Esophagus (tissue), 2 donors: ENCODE measurements around the gene MIPOL1. TPM values are rescaled to one million over a fixed set of nuclear protein-coding genes. Genes with fewer than 3 reads are reported as not detected.
"Not testable (repeated sequence)": the region's sequence is repeated elsewhere in the genome, so short reads cannot be mapped to it uniquely, and the experiment has no call there.

Experiments used
- H3K27ac ChIP-seq, 2 donors: one replicate each; pipeline ENCODE4 v1.5.1; 2013; ENCODE audit warnings: low read depth in 2 of 2, mild to moderate bottlenecking in 2 of 2, inconsistent platforms in 1 of 2, low read length in 1 of 2, moderate library complexity in 1 of 2
- H3K27me3 ChIP-seq, 2 donors: one replicate each; pipeline ENCODE4 v1.6.1; 2013; ENCODE audit warnings: low read length in 2 of 2, control low read depth in 1 of 2, mild to moderate bottlenecking in 1 of 2; ENCODE audit not compliant: insufficient read depth in 2 of 2, control insufficient read depth in 1 of 2
- H3K36me3 ChIP-seq, 2 donors: one replicate each; pipeline ENCODE4 v1.6.1; 2013; ENCODE audit warnings: low read length in 1 of 2; ENCODE audit not compliant: control insufficient read depth in 2 of 2, insufficient read depth in 2 of 2
- H3K4me1 ChIP-seq, 2 donors: one replicate each; pipeline ENCODE4 v1.6.1; 2013; ENCODE audit warnings: low read length in 1 of 2; ENCODE audit not compliant: control insufficient read depth in 2 of 2, insufficient read depth in 2 of 2
- H3K4me3 ChIP-seq, 2 donors: one replicate each; pipeline ENCODE4 v1.5.1; 2013; ENCODE audit warnings: low read length in 2 of 2, mild to moderate bottlenecking in 2 of 2, low read depth in 1 of 2, moderate library complexity in 1 of 2
- H3K9me3 ChIP-seq, 2 donors: one replicate each; pipeline ENCODE4 v1.6.1; 2013; ENCODE audit warnings: mild to moderate bottlenecking in 2 of 2, low read depth in 1 of 2, low read length in 1 of 2, moderate library complexity in 1 of 2; ENCODE audit not compliant: control insufficient read depth in 2 of 2, insufficient read depth in 1 of 2
- WGBS, 2 donors: extraction: QIAGEN DNeasy Blood & Tissue Kit; methylation state at CpG; one replicate each; pipeline ENCODE4 v1.1.7; 2013; 5-methylcytosine and 5-hydroxymethylcytosine counted together
- polyA plus RNA-seq, 2 donors: library from polyadenylated mRNA; stranded (reverse); fragments of 200-250 nt; gene quantifications; one replicate each; pipeline ENCODE4 v1.2.3, GENCODE V29; 2013
- donor health status: healthy with polysubstance abuse.
- donor health status: Bipolar disorder and iron deficiency.

The MIPOL1 gene
- polyA plus RNA-seq, 2 donors, result 1.5 to 2.2 TPM

- Histone ChIP-seq H3K4me1 (no peaks in the 10 kb centered on the region), H3K4me3 (no peak overlapping the region), H3K9me3 (peaks cover 0 to 5% of the 10 kb centered on the region in 2 donors), H3K36me3 (peaks cover 0 to 4% of the 10 kb centered on the region in 2 donors), H3K27ac (no peak overlapping the region), H3K27me3 (no peaks in the 10 kb centered on the region)
- WGBS, 2 donors, result 95 to 96% methylated on average over 9 of the region's 9 CpGs
These were observed 165.9 kb downstream of the MIPOL1 start for GRCh38 chr14:37363661-37364060.

- Histone ChIP-seq H3K36me3 (no peaks in the 10 kb centered on the region), H3K4me1 (no peaks in the 10 kb centered on the region), H3K27me3 (no peaks in the 10 kb centered on the region), H3K27ac (no peak overlapping the region), H3K4me3 (no peak overlapping the region), H3K9me3 (no peaks in the 10 kb centered on the region)
- WGBS, 2 donors, result 38 to 43% methylated on average over 5 of the region's 5 CpGs
These were observed 171.7 kb downstream of the MIPOL1 start for GRCh38 chr14:37369425-37369824.

- Histone ChIP-seq H3K4me1 (no peaks in the 10 kb centered on the region), H3K27ac (no peak overlapping the region), H3K9me3 (no peaks in the 10 kb centered on the region), H3K36me3 (no peaks in the 10 kb centered on the region), H3K27me3 (no peaks in the 10 kb centered on the region), H3K4me3 (no peak overlapping the region)
These were observed 177.8 kb downstream of the MIPOL1 start for GRCh38 chr14:37375566-37375965.

GRCh38 chr14:37376944-37377609 is 179.3 kb downstream of the MIPOL1 start:
- WGBS, 2 donors, result 86 to 88% methylated on average over 3 of the region's 3 CpGs
- Histone ChIP-seq H3K4me1 (no peaks in the 10 kb centered on the region), H3K36me3 (no peaks in the 10 kb centered on the region), H3K4me3 (no peak overlapping the region), H3K9me3 (no peaks in the 10 kb centered on the region), H3K27ac (no peak overlapping the region), H3K27me3 (no peaks in the 10 kb centered on the region)

- no peaks in the 10 kb centered on the region for H3K27me3 ChIP-seq
- no peak overlapping the region for H3K4me3 ChIP-seq
- no peak overlapping the region for H3K27ac ChIP-seq
- no peaks in the 10 kb centered on the region for H3K36me3 ChIP-seq
- H3K4me1 ChIP-seq, result no peaks in the 10 kb centered on the region
- H3K9me3 ChIP-seq, result no peaks in the 10 kb centered on the region
- 56 to 62% methylated on average over 6 of the region's 6 CpGs for WGBS, 2 donors
These were observed 187.3 kb downstream of the MIPOL1 start for GRCh38 chr14:37384870-37385596.

GRCh38 chr14:37397157-37397940 is 199.6 kb downstream of the MIPOL1 start:
- not testable (repeated sequence) for H3K9me3 ChIP-seq, H3K27me3 ChIP-seq, H3K4me1 ChIP-seq, H3K4me3 ChIP-seq, H3K36me3 ChIP-seq, H3K27ac ChIP-seq
- WGBS, 2 donors, result 74 to 84% methylated on average over 8 of the region's 8 CpGs

- Histone ChIP-seq H3K9me3 (no peaks in the 10 kb centered on the region), H3K4me1 (no peaks in the 10 kb centered on the region), H3K27ac (no peak overlapping the region), H3K27me3 (no peaks in the 10 kb centered on the region), H3K4me3 (no peak overlapping the region), H3K36me3 (no peaks in the 10 kb centered on the region)
- WGBS, 2 donors, result 89% methylated on average over 3 of the region's 3 CpGs
These were observed 200.1 kb downstream of the MIPOL1 start for GRCh38 chr14:37397941-37398215.

- no peaks in the 10 kb centered on the region for H3K27me3 ChIP-seq
- no peaks in the 10 kb centered on the region for H3K4me1 ChIP-seq
- no peak overlapping the region for H3K27ac ChIP-seq
- H3K4me3 ChIP-seq, result no peak overlapping the region
- no peaks in the 10 kb centered on the region for H3K9me3 ChIP-seq
- no peaks in the 10 kb centered on the region for H3K36me3 ChIP-seq
These were observed 201.8 kb downstream of the MIPOL1 start for GRCh38 chr14:37399517-37399916.

GRCh38 chr14:37401093-37401492 is 203.4 kb downstream of the MIPOL1 start:
- H3K27ac ChIP-seq, result no peak overlapping the region
- H3K27me3 ChIP-seq, result no peaks in the 10 kb centered on the region
- H3K4me1 ChIP-seq, result no peaks in the 10 kb centered on the region
- WGBS, 2 donors, result 91 to 100% methylated on average over 1 of the region's 1 CpG
- H3K36me3 ChIP-seq, result no peaks in the 10 kb centered on the region
- no peaks in the 10 kb centered on the region for H3K9me3 ChIP-seq
- H3K4me3 ChIP-seq, result no peak overlapping the region
